ENCODE data around the gene NPIPA7. TPM values are rescaled to one million over a fixed set of nuclear protein-coding genes. Genes with fewer than 3 reads are reported as not detected.
"Not testable (repeated sequence)": the region's sequence is repeated elsewhere in the genome, so short reads cannot be mapped to it uniquely, and the experiment has no call there.

The NPIPA7 gene
- 1 to 10 TPM; 1.6 to 6.6 (median 3.8) TPM for total RNA-seq
- polyA plus RNA-seq = 10 to 100 TPM; 35.4 to 47.1 TPM

DNA sequence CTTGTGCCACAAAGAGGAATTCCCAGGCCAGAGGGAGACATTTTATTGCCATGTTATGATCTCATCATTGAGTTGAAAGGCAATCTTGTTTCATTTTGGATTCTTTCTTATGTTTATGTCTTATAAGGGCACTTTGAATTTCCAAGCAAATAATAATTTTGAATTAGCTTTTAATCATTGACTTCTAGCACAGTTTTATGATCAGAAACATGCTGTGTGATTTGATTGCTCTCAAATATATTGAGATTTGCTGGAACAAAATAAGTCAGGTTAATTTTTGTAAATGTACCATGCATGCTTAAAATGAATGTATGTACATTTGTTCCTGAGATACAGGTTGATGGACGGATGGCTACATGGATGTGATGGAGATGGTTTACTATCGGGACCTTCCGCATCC lies at the start of gene NPIPA7:
NPIPA7 (plus strand) TSS at position 301 of the 400 bp plus-strand sequence. CDS start 105 bp downstream, outside the sequence.
- no CpG with 5 or more reads among the region's 3 CpGs for WGBS, 2 donors
- H3K9me3 ChIP-seq; DNase-seq; intact Hi-C loops (cut with DNase I); H3K4me1 ChIP-seq; H3K27ac ChIP-seq; FAIRE-seq; H3K36me3 ChIP-seq; ATAC-seq; H3K27me3 ChIP-seq; H3K4me3 ChIP-seq: not testable (repeated sequence)

DNA sequence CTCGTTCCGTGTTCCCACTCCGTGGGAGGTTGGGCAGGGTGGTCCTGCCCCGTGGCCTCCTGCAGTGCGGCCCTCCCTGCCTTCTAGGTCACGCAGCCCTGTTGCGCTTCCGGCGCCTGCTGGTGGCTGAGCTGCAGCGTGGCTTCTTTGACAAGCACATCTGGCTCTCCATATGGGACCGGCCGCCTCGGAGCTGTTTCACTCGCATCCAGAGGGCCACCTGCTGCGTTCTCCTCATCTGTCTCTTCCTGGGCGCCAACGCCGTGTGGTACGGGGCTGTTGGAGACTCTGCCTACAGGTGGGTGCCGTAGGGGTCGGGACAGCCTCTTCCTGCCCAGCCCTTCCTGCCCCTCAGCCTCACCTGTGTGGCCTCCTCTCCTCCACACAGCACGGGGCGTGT lies 47.5 kb upstream of the NPIPA7 start:
- H3K9me3 ChIP-seq; H3K4me3 ChIP-seq; H3K27me3 ChIP-seq; H3K27ac ChIP-seq; intact Hi-C loops (cut with DNase I); H3K36me3 ChIP-seq; FAIRE-seq; ATAC-seq; H3K4me1 ChIP-seq: not testable (repeated sequence)
- peak in 4 of 6 donors; percentile 1 to 33 (median 22) for DNase-seq
- 89 to 98% methylated on average over 3 to 13 of the region's 23 CpGs for WGBS, 2 donors

DNA sequence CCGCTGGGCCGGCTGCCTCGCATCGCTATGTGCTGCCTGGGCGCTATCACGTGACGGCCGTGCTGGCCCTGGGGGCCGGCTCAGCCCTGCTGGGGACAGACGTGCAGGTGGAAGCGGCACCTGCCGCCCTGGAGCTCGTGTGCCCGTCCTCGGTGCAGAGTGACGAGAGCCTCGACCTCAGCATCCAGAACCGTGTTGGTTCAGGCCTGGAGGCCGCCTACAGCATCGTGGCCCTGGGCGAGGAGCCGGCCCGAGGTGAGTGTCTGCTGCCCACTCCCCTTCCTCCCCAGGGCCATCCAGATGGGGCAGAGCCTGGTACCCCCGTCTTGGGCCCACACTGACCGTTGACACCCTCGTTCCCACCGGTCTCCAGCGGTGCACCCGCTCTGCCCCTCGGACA lies 21.4 kb upstream of the NPIPA7 start:
- H3K27me3 ChIP-seq; H3K4me1 ChIP-seq; FAIRE-seq; ATAC-seq; H3K36me3 ChIP-seq; intact Hi-C loops (cut with DNase I); H3K9me3 ChIP-seq; H3K4me3 ChIP-seq; H3K27ac ChIP-seq: not testable (repeated sequence)
- peak in 3 of 6 donors; percentile 3 to 23 (median 21) for DNase-seq
- WGBS, 2 donors = 68 to 70% methylated on average over 11 to 13 of the region's 30 CpGs

DNA sequence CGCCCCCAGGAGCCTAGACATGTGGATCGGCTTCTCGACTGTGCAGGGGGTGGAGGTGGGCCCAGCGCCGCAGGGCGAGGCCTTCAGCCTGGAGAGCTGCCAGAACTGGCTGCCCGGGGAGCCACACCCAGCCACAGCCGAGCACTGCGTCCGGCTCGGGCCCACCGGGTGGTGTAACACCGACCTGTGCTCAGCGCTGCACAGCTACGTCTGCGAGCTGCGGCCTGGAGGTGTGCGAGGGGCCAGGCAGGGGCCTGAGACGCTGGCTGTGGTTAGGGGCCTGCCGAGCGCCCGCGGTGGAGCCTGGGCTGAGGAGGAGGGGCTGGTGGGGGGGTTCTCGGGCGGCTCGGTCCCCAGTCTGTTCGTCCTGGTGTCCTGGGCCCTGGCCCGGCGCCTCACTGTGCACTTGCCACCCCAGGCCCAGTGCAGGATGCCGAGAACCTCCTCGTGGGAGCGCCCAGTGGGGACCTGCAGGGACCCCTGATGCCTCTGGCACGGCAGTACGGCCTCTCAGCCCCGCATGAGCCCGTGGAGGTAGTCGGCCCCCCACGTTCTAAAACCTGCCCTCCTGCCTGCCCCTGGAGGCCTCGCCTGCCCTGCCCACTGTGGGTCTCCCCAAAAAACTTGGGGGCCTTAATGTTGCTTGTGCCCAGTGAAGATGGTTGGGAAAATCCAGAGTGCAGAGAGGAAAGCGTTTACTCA lies 20.2 kb upstream of the NPIPA7 start:
- intact Hi-C loops (cut with DNase I); H3K27ac ChIP-seq; ATAC-seq; H3K4me3 ChIP-seq; H3K36me3 ChIP-seq; H3K27me3 ChIP-seq; H3K9me3 ChIP-seq; FAIRE-seq; H3K4me1 ChIP-seq: not testable (repeated sequence)
- peak in 3 of 6 donors; percentile 6 to 32 (median 22) for DNase-seq
- 74% methylated on average over 21 of the region's 40 CpGs; no CpG with 5 or more reads in 1 of the 2 donors for WGBS, 2 donors

DNA sequence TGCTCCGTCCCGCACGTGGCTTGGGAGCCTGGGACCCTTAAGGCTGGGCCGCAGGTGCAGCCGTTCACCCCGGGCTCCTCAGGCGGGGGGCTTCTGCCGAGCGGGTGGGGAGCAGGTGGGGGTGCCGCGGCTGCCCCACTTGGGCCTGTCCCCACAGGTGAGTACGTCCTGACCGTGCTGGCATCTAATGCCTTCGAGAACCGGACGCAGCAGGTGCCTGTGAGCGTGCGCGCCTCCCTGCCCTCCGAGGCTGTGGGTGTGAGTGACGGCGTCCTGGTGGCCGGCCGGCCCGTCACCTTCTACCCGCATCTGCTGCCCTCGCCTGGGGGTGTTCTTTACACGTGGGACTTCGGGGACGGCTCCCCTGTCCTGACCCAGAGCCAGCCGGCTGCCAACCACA lies 15.3 kb upstream of the NPIPA7 start:
- ATAC-seq; H3K27ac ChIP-seq; H3K36me3 ChIP-seq; H3K4me1 ChIP-seq; intact Hi-C loops (cut with DNase I); FAIRE-seq; H3K9me3 ChIP-seq; H3K27me3 ChIP-seq; H3K4me3 ChIP-seq: not testable (repeated sequence)
- peak in 4 of 6 donors; percentile 3 to 33 (median 14) for DNase-seq
- WGBS, 2 donors = 87 to 88% methylated on average over 7 to 14 of the region's 31 CpGs

DNA sequence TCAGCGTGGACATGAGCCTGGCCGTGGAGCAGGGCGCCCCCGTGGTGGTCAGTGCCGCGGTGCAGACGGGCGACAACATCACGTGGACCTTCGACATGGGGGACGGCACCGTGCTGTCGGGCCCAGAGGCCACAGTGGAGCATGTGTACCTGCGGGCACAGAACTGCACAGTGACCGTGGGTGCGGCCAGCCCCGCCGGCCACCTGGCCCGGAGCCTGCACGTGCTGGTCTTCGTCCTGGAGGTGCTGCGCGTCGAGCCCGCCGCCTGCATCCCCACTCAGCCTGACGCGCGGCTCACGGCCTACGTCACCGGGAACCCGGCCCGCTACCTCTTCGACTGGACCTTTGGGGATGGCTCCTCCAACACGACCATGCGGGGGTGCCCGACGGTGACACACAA lies 14.8 kb upstream of the NPIPA7 start:
- H3K9me3 ChIP-seq; H3K4me3 ChIP-seq; H3K36me3 ChIP-seq; ATAC-seq; H3K27ac ChIP-seq; DNase-seq; intact Hi-C loops (cut with DNase I); H3K4me1 ChIP-seq; H3K27me3 ChIP-seq; FAIRE-seq: not testable (repeated sequence)
- WGBS, 2 donors = no CpG with 5 or more reads among the region's 39 CpGs

DNA sequence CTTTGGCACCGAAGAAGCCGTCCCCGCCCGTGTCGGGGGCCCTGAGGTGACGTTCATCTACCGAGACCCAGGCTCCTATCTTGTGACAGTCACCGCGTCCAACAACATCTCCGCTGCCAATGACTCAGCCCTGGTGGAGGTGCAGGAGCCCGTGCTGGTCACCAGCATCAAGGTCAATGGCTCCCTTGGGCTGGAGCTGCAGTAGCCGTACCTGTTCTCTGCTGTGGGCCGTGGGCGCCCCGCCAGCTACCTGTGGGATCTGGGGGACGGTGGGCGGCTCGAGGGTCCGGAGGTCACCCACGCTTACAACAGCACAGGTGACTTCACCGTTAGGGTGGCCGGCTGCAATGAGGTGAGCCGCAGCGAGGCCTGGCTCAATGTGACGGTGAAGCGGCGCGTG lies 14.2 kb upstream of the NPIPA7 start:
- H3K4me1 ChIP-seq; intact Hi-C loops (cut with DNase I); H3K27me3 ChIP-seq; H3K27ac ChIP-seq; H3K4me3 ChIP-seq; H3K36me3 ChIP-seq; ATAC-seq; FAIRE-seq; H3K9me3 ChIP-seq: not testable (repeated sequence)
- DNase-seq = peak in 4 of 6 donors; percentile 0 to 26 (median 13)
- 61 to 68% methylated on average over 4 to 8 of the region's 28 CpGs for WGBS, 2 donors

DNA sequence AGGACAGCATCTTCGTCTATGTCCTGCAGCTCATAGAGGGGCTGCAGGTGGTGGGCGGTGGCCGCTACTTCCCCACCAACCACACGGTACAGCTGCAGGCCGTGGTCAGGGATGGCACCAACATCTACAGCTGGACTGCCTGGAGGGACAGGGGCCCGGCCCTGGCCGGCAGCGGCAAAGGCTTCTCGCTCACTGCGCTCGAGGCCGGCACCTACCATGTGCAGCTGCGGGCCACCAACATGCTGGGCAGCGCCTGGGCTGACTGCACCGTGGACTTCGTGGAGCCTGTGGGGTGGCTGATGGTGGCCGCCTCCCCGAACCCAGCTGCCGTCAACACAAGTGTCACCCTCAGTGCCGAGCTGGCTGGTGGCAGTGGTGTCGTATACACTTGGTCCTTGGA lies 13.6 kb upstream of the NPIPA7 start:
- FAIRE-seq; H3K4me3 ChIP-seq; H3K36me3 ChIP-seq; H3K27me3 ChIP-seq; H3K9me3 ChIP-seq; intact Hi-C loops (cut with DNase I); H3K27ac ChIP-seq; H3K4me1 ChIP-seq: not testable (repeated sequence)
- 83 to 86% methylated on average over 17 to 20 of the region's 21 CpGs for whole genome bisulfite sequencing, 2 donors
- ATAC-seq (peak in 1 of 4 donors; percentile 38), DNase-seq (peak in 4 of 6 donors; percentile 10 to 57 (median 28))

DNA sequence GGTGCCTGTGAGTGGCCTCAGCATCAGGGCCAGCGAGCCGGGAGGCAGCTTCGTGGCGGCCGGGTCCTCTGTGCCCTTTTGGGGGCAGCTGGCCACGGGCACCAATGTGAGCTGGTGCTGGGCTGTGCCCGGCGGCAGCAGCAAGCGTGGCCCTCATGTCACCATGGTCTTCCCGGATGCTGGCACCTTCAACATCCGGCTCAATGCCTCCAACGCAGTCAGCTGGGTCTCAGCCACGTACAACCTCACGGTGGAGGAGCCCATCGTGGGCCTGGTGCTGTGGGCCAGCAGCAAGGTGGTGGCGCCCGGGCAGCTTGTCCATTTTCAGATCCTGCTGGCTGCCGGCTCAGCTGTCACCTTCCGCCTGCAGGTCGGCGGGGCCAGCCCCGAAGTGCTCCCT lies 13.1 kb upstream of the NPIPA7 start:
- H3K9me3 ChIP-seq; H3K4me3 ChIP-seq; H3K4me1 ChIP-seq; ATAC-seq; intact Hi-C loops (cut with DNase I); H3K36me3 ChIP-seq; H3K27ac ChIP-seq; H3K27me3 ChIP-seq; FAIRE-seq: not testable (repeated sequence)
- WGBS, 2 donors = 85% methylated on average over 9 of the region's 22 CpGs; no CpG with 5 or more reads in 1 of the 2 donors
- peak in 4 of 6 donors; percentile 4 to 36 (median 13) for DNase-seq

DNA sequence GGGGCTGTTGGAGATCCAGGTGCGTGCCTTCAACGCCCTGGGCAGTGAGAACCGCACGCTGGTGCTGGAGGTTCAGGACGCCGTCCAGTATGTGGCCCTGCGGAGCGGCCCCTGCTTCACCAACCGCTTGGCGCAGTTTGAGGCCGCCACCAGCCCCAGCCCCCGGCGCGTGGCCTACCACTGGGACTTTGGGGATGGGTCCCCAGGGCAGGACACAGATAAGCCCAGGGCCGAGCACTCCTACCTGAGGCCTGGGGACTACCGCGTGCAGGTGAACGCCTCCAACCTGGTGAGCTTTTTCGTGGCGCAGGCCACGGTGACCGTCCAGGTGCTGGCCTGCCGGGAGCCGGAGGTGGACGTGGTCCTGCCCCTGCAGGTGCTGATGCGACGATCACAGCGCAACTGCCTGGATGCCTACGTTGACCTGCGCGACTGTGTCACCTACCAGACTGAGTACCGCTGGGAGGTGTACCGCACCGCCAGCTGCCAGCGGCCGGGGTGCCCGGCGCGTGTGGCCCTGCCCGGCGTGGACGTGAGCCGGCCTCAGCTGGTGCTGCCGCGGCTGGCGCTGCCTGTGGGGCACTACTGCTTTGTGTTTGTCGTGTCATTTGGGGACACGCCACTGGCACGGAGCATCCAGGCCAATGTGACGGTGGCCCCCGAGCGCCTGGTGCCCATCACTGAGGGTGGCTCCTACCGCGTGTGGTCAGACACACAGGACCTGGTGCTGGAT lies 12.2 kb upstream of the NPIPA7 start:
- DNase-seq = peak in 4 of 6 donors; percentile 11 to 57 (median 36)
- peak in 1 of 4 donors; percentile 23 for ATAC-seq

DNA sequence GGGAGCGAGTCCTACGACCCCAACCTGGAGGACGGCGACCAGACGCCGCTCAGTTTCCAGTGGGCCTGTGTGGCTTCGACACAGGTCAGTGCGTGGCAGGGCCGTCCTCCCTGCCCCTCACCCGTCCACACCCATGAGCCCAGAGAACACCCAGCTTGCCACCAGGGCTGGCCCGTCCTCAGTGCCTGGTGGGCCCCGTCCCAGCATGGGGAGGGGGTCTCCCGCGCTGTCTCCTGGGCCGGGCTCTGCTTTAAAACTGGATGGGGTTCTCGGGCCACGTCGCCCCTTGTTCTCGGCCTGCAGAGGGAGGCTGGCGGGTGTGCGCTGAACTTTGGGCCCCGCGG lies 11.7 kb upstream of the NPIPA7 start:
- H3K4me1 ChIP-seq; intact Hi-C loops (cut with DNase I); H3K9me3 ChIP-seq; FAIRE-seq; DNase-seq; H3K36me3 ChIP-seq; H3K27ac ChIP-seq; H3K4me3 ChIP-seq; H3K27me3 ChIP-seq: not testable (repeated sequence)
- peak in 1 of 4 donors; percentile 18 for ATAC-seq
- no CpG with 5 or more reads among the region's 23 CpGs for WGBS, 2 donors

More for the DNA sequence above, 12.2 kb upstream of the NPIPA7 start:
- H3K36me3 ChIP-seq; H3K4me3 ChIP-seq; H3K27ac ChIP-seq; H3K27me3 ChIP-seq; intact Hi-C loops (cut with DNase I); FAIRE-seq; H3K4me1 ChIP-seq; H3K9me3 ChIP-seq: not testable (repeated sequence)
- 92 to 94% methylated on average over 14 to 37 of the region's 54 CpGs for WGBS, 2 donors
